Measurements from ENCODE around the gene RAVER1. TPM values are rescaled to one million over a fixed set of nuclear protein-coding genes. Genes with fewer than 3 reads are reported as not detected.

The RAVER1 gene
- total and polyA plus RNA-seq, 2 of the 8 experiments (the other 6 are each of a cell fraction or from before 2014, with no cell fraction given): 5.7 to 70.5 TPM

- Histone ChIP-seq H3K18ac (ENCODE audit: extremely low read depth, low read length) (no peak overlapping the region), H3K79me1 (ENCODE audit: low read depth, low read length) (no peaks in the 10 kb centered on the region), H2AFZ (ENCODE audit: low read length) (no peak overlapping the region), H2BK5ac (ENCODE audit: low read depth, low read length) (no peak overlapping the region), H4K5ac (ENCODE audit: insufficient read length, low read depth, low read length) (no peak overlapping the region), H2BK20ac (ENCODE audit: low read length) (no peak overlapping the region), H3K23me2 (ENCODE audit: low read depth, low read length) (peaks cover 11% of the 10 kb centered on the region; the same call in 1 of the 2 replicates), H3K36me3 (ENCODE audit: control insufficient read depth in 2 of 4, insufficient read depth in 4 of 4, low read length in 3 of 4) (no peaks in the 10 kb centered on the region), H2BK12ac (ENCODE audit: low read depth, low read length) (no peak overlapping the region), H3K79me2 (ENCODE audit: control insufficient read depth in 1 of 2, insufficient read depth in 2 of 2, low read length in 2 of 2) (no peaks in the 10 kb centered on the region), H4K8ac (ENCODE audit: extremely low read depth, insufficient read depth, low read length) (no peak overlapping the region), H3K27me3 (replicated peaks in 1 of 4; ENCODE audit: control insufficient read depth in 3 of 4, extremely low read depth in 1 of 4, insufficient read depth in 3 of 4, low read length in 3 of 4) (peaks cover 9 to 23% (median 20%) of the 10 kb centered on the region in 4 experiments), H3K56ac (replicated peaks; ENCODE audit: insufficient read length, low read depth, low read length) (no peak overlapping the region), H3K27ac (ENCODE audit: low read depth, low read length) (no peak overlapping the region), H2BK120ac (replicated peaks; ENCODE audit: low read depth, low read length) (no peak overlapping the region), H4K20me1 (replicated peaks in 1 of 2; ENCODE audit: control insufficient read depth in 1 of 2, insufficient read depth in 2 of 2, low read length in 2 of 2) (no peaks in the 10 kb centered on the region), H3K9me3 (ENCODE audit: insufficient read depth in 2 of 2, low read depth in 1 of 2, low read length in 1 of 2) (no peaks in the 10 kb centered on the region), H3K9ac (replicated peaks in 1 of 4; ENCODE audit: extremely low read depth in 1 of 4, low read depth in 3 of 4, low read length in 3 of 4) (no peak overlapping the region), H4K91ac (replicated peaks; ENCODE audit: insufficient read length, low read length) (no peak overlapping the region), H3K14ac (ENCODE audit: insufficient read length) (no peak overlapping the region), H3K4ac (replicated peaks; ENCODE audit: insufficient read length, low read depth, low read length) (no peak overlapping the region), H3K4me1 (replicated peaks in 1 of 4; ENCODE audit: control insufficient read depth in 3 of 4, insufficient read depth in 4 of 4, low read length in 3 of 4) (peaks cover 0 to 8% (median 5%) of the 10 kb centered on the region in 4 experiments; a peak in 5 of 7 replicates), H3K4me3 (ENCODE audit: extremely low read depth in 1 of 4, insufficient read depth in 2 of 4, low read depth in 3 of 4, low read length in 4 of 4) (no peak overlapping the region), H2BK15ac (ENCODE audit: low read length) (no peak overlapping the region), H2AK5ac (ENCODE audit: low read depth, low read length) (no peak overlapping the region), H3K4me2 (ENCODE audit: insufficient read depth in 1 of 2, low read depth in 2 of 2, low read length in 2 of 2) (no peak overlapping the region), H3K23ac (ENCODE audit: insufficient read length) (no peak overlapping the region)
- WGBS, 2 experiments (ENCODE audit: extremely low coverage in 1 of 2, insufficient coverage in 1 of 2, insufficient read length in 1 of 2, insufficient replicate concordance in 2 of 2, low coverage in 1 of 2, low lambda C conversion rate in 2 of 2, missing lambda C conversion rate in 1 of 2): 89% methylated on average over 7 of the region's 7 CpGs; no CpG with 5 or more reads in 1 of the 2 experiments
- DNase-seq (ENCODE audit: low read depth in 1 of 2, low spot score in 2 of 2) (no peak), FAIRE-seq (no peak)
- POLR2A ChIA-PET (ENCODE audit: partially characterized antibody): interaction anchor here (0.9 kb wide), 1 partner anchor 66 kb away, joined by 4 read pairs; the partner anchor contains the start of gene RAVER1
- CTCF ChIA-PET (ENCODE audit: partially characterized antibody): interaction anchor here (0.7 to 9.4 kb wide), 5 partner anchors 8 to 124 kb away, joined by 3 to 122 read pairs (median 6); partner anchors contain the start of gene TYK2
- no peak for TF ChIP-seq SIN3A (conservative IDR thresholded peaks at IDR 0.05 in 1 of 2, IDR thresholded peaks at IDR 0.05 in 1 of 2; ENCODE audit: low read depth in 1 of 2, low read length in 2 of 2)
- no peak for TF ChIP-seq HDAC6 (IDR thresholded peaks at IDR 0.05; ENCODE audit: low read depth, low read length)
- TF ChIP-seq CTCF (IDR thresholded peaks at IDR 0.05; ENCODE audit: control extremely low read depth in 1 of 3, insufficient read depth in 1 of 3, low read depth in 1 of 3, low read length in 3 of 3): no peak
- TF ChIP-seq ASH2L (IDR thresholded peaks at IDR 0.05; ENCODE audit: low read length): no peak
- no peak for TF ChIP-seq YY1 (IDR thresholded peaks at IDR 0.05; ENCODE audit: low read depth, low read length)
- no peak for TF ChIP-seq EP300 (IDR thresholded peaks at IDR 0.05; ENCODE audit: borderline replicate concordance in 1 of 2, low read depth in 2 of 2, low read length in 2 of 2)
- no peak for TF ChIP-seq TAF7 (optimal IDR thresholded peaks at IDR 0.05; ENCODE audit: borderline replicate concordance, low read depth, low read length)
- TF ChIP-seq KDM4A (IDR thresholded peaks at IDR 0.05; ENCODE audit: low read depth, low read length, severe bottlenecking): no peak
- no peak for TF ChIP-seq ATF2 (IDR thresholded peaks at IDR 0.05; ENCODE audit: low read length)
Observed at GRCh38 chr19:10266706-10267105, 66.6 kb downstream of the RAVER1 start.

Data from H1 (cell line).